ENCODE results near the gene ARRDC5. TPM values are rescaled to one million over a fixed set of nuclear protein-coding genes. Genes with fewer than 3 reads are reported as not detected.
"Not testable (repeated sequence)": the region's sequence is repeated elsewhere in the genome, so short reads cannot be mapped to it uniquely, and the experiment has no call there.

Gene ARRDC5
- total RNA-seq, 2 experiments from 2014 or later, result 7.5 to 8.8 TPM

DNA sequence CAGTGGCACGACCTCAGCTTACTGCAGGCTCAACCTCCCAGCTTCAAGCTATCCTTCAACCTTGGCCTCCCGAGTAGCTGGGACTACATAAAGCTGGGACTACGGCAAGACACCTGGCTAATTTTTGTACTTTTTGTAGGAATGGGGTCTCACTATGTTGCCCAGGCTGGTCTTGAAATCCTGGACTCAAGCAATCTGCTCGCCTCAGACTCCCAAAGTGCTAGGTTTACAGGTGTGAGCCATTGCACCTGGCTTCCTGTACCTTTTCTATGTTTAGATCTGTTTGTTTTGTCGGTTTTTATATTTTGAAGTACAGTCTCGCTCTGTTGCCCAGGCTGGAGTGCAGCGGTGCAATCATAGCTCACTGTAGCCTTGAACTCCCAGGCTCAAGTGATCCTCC lies 53.7 kb downstream of the ARRDC5 start:
- POLR2A ChIA-PET, result no interaction called here
- no peak overlapping the region for H3K4me3 Mint-ChIP-seq
- H3K4me1 Mint-ChIP-seq, result peaks cover 2% of the 10 kb centered on the region
- H3K27ac Mint-ChIP-seq, result no peak overlapping the region
- no peaks in the 10 kb centered on the region for H3K9me3 Mint-ChIP-seq
- DNase-seq (no peak), ATAC-seq (ENCODE audit: low read depth) (no peak)
- peaks cover 7% of the 10 kb centered on the region for H3K36me3 Mint-ChIP-seq
- no peaks in the 10 kb centered on the region for H3K27me3 Mint-ChIP-seq

GRCh38 chr19:4847190-4847973 lies 55.3 kb downstream of the ARRDC5 start:
- Mint-ChIP-seq H3K4me3 (no peak overlapping the region), H3K4me1 (peaks cover 2% of the 10 kb centered on the region), H3K9me3 (no peaks in the 10 kb centered on the region), H3K27me3 (no peaks in the 10 kb centered on the region), H3K27ac (no peak overlapping the region), H3K36me3 (peaks cover 9% of the 10 kb centered on the region)
- ATAC-seq (ENCODE audit: low read depth) (no peak), DNase-seq (no peak)
- POLR2A ChIA-PET, result interaction anchor here (0.7 kb wide), 1 partner anchor 50 kb away, joined by 3 read pairs; no protein-coding TSS in a partner anchor

DNA sequence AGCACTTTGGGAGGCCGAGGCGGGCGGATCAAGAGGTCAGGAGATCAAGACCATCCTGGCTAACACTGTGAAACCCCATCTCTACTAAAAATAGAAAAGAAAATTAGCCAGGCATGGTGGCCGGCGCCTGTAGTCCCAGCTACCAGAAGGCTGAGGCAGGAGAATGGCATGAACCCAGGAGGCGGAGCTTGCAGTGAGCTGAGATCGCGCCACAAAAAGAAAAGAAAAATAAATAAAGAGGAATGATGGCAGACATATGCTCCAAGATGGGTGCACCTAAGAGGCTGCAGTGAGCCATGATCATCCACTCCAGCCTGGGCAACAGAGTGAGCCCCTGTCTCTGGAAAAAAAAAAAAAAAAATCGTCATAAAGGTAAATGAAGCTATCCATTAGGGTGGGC lies 56.7 kb downstream of the ARRDC5 start:
- H3K36me3 Mint-ChIP-seq; H3K4me3 Mint-ChIP-seq; H3K9me3 Mint-ChIP-seq; H3K27ac Mint-ChIP-seq; DNase-seq; H3K4me1 Mint-ChIP-seq; ATAC-seq (ENCODE audit: low read depth); H3K27me3 Mint-ChIP-seq: not testable (repeated sequence)
- POLR2A ChIA-PET, result interaction anchor here (0.7 kb wide), 1 partner anchor 147 kb away, joined by 4 read pairs; no protein-coding TSS in a partner anchor

GRCh38 chr19:4844348-4845179 lies 58.1 kb downstream of the ARRDC5 start:
- POLR2A ChIA-PET, result no interaction called here
- no peak overlapping the region for H3K27ac Mint-ChIP-seq

DNA sequence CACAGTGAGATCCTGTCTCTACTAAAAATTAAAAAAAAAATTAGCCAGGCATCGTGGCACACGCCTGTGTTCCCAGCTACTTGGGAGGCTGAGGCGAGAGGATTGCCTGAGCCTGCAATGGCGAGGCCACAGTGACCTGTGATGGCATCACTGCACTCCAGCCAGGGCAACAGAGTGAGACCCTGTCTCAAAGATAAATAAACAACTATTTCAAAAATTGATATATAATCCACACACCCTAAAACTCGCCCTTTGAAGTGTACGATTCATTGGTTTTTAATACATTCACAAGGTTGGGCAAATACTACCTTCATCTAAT lies 59.1 kb downstream of the ARRDC5 start:
- Mint-ChIP-seq H3K4me1 (no peaks in the 10 kb centered on the region), H3K27ac (no peak overlapping the region), H3K4me3 (no peak overlapping the region), H3K36me3 (peaks cover 9% of the 10 kb centered on the region), H3K27me3 (no peaks in the 10 kb centered on the region), H3K9me3 (no peaks in the 10 kb centered on the region)
- no peak for ATAC-seq (ENCODE audit: low read depth)
- no peak for DNase-seq
- POLR2A ChIA-PET, result no interaction called here

More at GRCh38 chr19:4844348-4845179, 58.1 kb downstream of the ARRDC5 start:
- Mint-ChIP-seq H3K4me3 (no peak overlapping the region), H3K27me3 (no peaks in the 10 kb centered on the region), H3K36me3 (peaks cover 9% of the 10 kb centered on the region), H3K4me1 (no peaks in the 10 kb centered on the region), H3K9me3 (no peaks in the 10 kb centered on the region)
- DNase-seq (no peak), ATAC-seq (ENCODE audit: low read depth) (no peak)

Small RNA genes lying within 50 kb of the gene (microRNA-seq; reads per million reads assigned to microRNA genes)
- gene MIR4747, result not detected

Other genes starting within 250 kb of the ARRDC5 start
- 10 to 100 TPM; 33.3 to 34.8 TPM for gene MYDGF, start 232.6 kb downstream of the ARRDC5 start, total RNA-seq
- 10 to 100 TPM; 91.7 TPM for gene DPP9, start 179.1 kb downstream of the ARRDC5 start, total RNA-seq
- gene FEM1A, start 111.2 kb downstream of the ARRDC5 start, total RNA-seq, result 10 to 100 TPM; 12.5 to 12.6 TPM
- 10 to 100 TPM; 14.1 to 14.3 TPM for gene TICAM1, start 71.2 kb downstream of the ARRDC5 start, total RNA-seq
- gene PLIN3, start 35.2 kb downstream of the ARRDC5 start, total RNA-seq, result 10 to 100 TPM; 22.8 to 25.5 TPM
- gene UHRF1, start 6.6 kb upstream of the ARRDC5 start, total RNA-seq, result 100 to 1,000 TPM in 1 of 2 experiments, 10 to 100 TPM in 1; 90.8 to 103 TPM
- 10 to 100 TPM; 55.9 to 60.8 TPM for gene KDM4B, start 66.2 kb upstream of the ARRDC5 start, total RNA-seq

All from activated naive CD8-positive, alpha-beta T cell treated with anti-CD3 and anti-CD28 coated beads, Interleukin-2, amount 10 ng/mL, durations not matched to agents 7 days and 5 days (primary cell).